ENCODE results near the gene FAM83F. TPM values are rescaled to one million over a fixed set of nuclear protein-coding genes. Genes with fewer than 3 reads are reported as not detected.

The FAM83F gene
- polyA plus RNA-seq, 1 experiment, result not detected

DNA sequence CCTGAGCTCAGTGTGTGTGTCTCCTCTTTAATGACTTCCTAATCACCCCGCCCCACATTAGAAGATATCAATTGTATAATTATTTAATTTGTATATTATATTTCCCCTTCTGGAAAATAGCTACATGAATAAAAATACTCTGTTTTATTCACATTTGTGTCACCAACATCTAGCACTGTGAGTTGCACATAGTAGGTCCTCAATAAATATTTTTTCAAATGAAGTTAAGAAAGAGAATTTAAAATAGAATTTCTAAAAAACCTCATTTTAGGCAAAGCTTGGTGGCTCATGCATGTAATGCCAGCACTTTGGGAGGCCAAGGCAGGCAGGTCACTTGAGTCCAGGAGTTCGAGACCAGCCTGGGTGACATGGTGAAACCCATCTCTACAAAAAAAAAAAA lies 59.7 kb downstream of the FAM83F start:
- Histone ChIP-seq H3K4me3 (ENCODE audit: low read depth, low read length) (no peak overlapping the region), H3K27me3 (ENCODE audit: control insufficient read depth, insufficient read depth, low read length) (no peaks in the 10 kb centered on the region; the same call in 1 of the 2 replicates), H3K36me3 (ENCODE audit: control insufficient read depth, insufficient read depth, low read length) (no peaks in the 10 kb centered on the region)
- CTCF ChIA-PET, result interaction anchor here (0.6 to 1.1 kb wide), 3 partner anchors 10 to 364 kb away, joined by 3 to 5 read pairs (median 3); no protein-coding TSS in a partner anchor
- DNase-seq (ENCODE audit: low read depth), result no peak
- POLR2A ChIA-PET, result no interaction called here
- TF ChIP-seq, protein P1, sequence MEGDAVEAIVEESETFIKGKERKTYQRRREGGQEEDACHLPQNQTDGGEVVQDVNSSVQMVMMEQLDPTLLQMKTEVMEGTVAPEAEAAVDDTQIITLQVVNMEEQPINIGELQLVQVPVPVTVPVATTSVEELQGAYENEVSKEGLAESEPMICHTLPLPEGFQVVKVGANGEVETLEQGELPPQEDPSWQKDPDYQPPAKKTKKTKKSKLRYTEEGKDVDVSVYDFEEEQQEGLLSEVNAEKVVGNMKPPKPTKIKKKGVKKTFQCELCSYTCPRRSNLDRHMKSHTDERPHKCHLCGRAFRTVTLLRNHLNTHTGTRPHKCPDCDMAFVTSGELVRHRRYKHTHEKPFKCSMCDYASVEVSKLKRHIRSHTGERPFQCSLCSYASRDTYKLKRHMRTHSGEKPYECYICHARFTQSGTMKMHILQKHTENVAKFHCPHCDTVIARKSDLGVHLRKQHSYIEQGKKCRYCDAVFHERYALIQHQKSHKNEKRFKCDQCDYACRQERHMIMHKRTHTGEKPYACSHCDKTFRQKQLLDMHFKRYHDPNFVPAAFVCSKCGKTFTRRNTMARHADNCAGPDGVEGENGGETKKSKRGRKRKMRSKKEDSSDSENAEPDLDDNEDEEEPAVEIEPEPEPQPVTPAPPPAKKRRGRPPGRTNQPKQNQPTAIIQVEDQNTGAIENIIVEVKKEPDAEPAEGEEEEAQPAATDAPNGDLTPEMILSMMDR (IDR thresholded peaks at IDR 0.05; ENCODE audit: insufficient read depth, low read depth, low read length), result no peak

DNA sequence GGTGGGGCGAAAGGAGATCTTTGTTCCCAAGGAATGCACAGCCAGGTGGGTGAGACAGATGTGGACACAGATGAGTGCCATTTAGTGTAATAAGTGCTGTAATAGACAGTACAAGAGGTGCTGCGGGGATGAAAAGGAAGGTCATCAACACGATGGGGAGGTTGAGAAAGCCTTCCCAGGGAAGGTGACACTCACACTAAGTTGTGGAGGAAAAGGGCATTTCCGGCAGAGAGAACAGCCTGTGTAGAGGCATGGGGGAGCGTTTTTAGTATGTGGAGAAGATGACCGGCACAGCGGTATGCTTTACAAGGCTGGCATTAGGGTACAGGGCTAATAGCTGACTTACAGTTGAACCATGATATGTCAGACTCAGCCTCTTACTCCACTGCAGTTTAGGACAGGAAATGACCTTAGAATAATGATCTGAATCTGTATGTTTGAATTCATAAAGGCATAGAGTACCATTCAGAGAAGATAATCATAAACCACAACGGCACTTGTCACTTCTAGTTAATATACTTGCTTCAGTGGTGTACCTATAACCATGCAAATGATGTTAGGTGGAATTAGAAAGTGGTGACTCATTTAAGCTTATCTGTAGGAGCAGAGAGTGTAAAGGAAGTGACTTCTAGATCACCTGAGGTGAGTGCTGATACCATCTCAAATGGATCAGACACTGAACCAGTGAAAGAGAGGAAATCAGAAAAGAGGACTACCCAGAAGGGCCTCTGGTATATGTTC lies 60.6 kb downstream of the FAM83F start:
- Histone ChIP-seq H3K36me3 (ENCODE audit: control insufficient read depth, insufficient read depth, low read length) (no peaks in the 10 kb centered on the region), H3K4me3 (ENCODE audit: low read depth, low read length) (no peak overlapping the region), H3K27me3 (ENCODE audit: control insufficient read depth, insufficient read depth, low read length) (no peaks in the 10 kb centered on the region; the same call in 1 of the 2 replicates)
- ChIA-PET POLR2A (no interaction called here), CTCF (interaction anchor here (0.6 to 1.0 kb wide), 2 partner anchors 11 to 21 kb away, joined by 3 to 4 read pairs; no protein-coding TSS in a partner anchor)
- TF ChIP-seq, protein P1 (IDR thresholded peaks at IDR 0.05; ENCODE audit: insufficient read depth, low read depth, low read length), result no peak
- DNase-seq (ENCODE audit: low read depth), result no peak

DNA sequence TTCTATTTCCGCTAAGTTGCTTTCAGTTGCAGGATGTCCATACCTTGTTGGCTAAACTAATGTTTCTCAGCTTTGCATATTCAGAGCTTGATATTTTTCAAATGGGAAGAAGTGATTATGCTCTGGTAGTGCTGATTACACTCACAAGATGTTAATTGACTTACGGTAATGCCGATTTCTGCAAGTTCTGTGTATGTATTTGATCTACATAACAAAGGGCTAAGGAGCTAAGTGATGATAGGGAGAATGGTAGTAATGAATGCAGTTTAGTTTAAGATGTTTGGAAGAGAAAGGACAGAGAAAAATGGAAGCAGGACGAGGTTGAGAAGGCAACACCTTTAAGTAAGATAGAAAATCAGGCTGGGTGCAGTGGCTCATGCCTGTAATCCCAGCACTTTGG lies 61.4 kb downstream of the FAM83F start:
- no peak for DNase-seq (ENCODE audit: low read depth)
- H3K36me3 ChIP-seq (ENCODE audit: control insufficient read depth, insufficient read depth, low read length), result no peaks in the 10 kb centered on the region
- POLR2A ChIA-PET, result no interaction called here
- CTCF ChIA-PET, result interaction anchor here (0.6 to 1.0 kb wide), 2 partner anchors 12 to 21 kb away, joined by 3 to 4 read pairs; no protein-coding TSS in a partner anchor
- no peaks in the 10 kb centered on the region; the same call in none of the 2 replicates for H3K27me3 ChIP-seq (ENCODE audit: control insufficient read depth, insufficient read depth, low read length)
- TF ChIP-seq, protein P1 (IDR thresholded peaks at IDR 0.05; ENCODE audit: insufficient read depth, low read depth, low read length), result no peak
- H3K4me3 ChIP-seq (ENCODE audit: low read depth, low read length), result no peak overlapping the region

DNA sequence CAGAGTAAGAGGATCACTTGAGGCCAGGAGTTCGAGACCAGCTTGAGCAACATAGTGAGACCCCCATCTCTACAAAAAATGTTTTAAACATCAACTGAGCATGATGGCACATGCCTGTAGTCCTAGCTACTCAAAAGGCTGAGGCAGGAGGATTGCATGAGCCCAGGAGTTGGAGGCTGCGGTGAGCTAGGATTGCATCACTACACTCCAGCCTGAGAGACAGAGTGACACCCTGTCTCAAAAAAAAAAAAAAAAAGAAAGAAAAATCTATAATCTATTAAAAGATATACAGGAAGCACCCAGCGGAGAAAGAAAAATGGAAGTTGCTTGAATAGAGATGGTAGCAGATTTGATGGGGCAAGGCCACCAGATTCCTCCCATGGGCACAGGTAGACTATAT lies 61.8 kb downstream of the FAM83F start:
- H3K27me3 ChIP-seq (ENCODE audit: control insufficient read depth, insufficient read depth, low read length), result no peaks in the 10 kb centered on the region; the same call in none of the 2 replicates
- TF ChIP-seq, protein P1 (IDR thresholded peaks at IDR 0.05; ENCODE audit: insufficient read depth, low read depth, low read length), result no peak
- no peak overlapping the region for H3K4me3 ChIP-seq (ENCODE audit: low read depth, low read length)
- DNase-seq (ENCODE audit: low read depth), result no peak
- POLR2A ChIA-PET, result no interaction called here
- CTCF ChIA-PET, result no interaction called here
- no peaks in the 10 kb centered on the region for H3K36me3 ChIP-seq (ENCODE audit: control insufficient read depth, insufficient read depth, low read length)

DNA sequence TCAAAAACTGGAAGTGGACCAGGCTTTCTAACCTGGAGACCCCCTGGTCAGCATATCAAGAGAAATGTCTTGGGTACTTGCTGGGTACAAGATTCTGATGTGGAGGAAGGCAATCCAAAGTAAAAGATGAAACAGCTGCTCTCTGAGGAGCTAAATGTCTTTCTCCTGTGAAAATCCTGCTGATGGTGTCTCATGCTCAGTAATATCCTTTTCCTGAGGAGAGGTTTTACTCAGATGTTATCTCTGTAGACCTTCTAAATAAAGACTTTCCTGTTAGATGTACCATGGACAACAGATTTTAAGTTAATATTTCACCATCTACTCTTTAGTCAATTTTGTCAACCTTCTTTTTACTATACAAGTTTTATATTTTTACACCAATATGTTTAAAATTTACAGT lies 62.9 kb downstream of the FAM83F start:
- Histone ChIP-seq H3K27me3 (ENCODE audit: control insufficient read depth, insufficient read depth, low read length) (no peaks in the 10 kb centered on the region; the same call in none of the 2 replicates), H3K36me3 (ENCODE audit: control insufficient read depth, insufficient read depth, low read length) (no peaks in the 10 kb centered on the region), H3K4me3 (ENCODE audit: low read depth, low read length) (no peak overlapping the region)
- TF ChIP-seq, protein P1 (IDR thresholded peaks at IDR 0.05; ENCODE audit: insufficient read depth, low read depth, low read length), result no peak
- no peak for DNase-seq (ENCODE audit: low read depth)
- CTCF ChIA-PET, result no interaction called here
- POLR2A ChIA-PET, result no interaction called here
